ENCODE data around the gene FGF2. TPM values are rescaled to one million over a fixed set of nuclear protein-coding genes. Genes with fewer than 3 reads are reported as not detected.
"Not testable (repeated sequence)": the region's sequence is repeated elsewhere in the genome, so short reads cannot be mapped to it uniquely, and the experiment has no call there.

The FGF2 gene
- total RNA-seq, 1 donor from 2014 or later, result 8.1 TPM

DNA sequence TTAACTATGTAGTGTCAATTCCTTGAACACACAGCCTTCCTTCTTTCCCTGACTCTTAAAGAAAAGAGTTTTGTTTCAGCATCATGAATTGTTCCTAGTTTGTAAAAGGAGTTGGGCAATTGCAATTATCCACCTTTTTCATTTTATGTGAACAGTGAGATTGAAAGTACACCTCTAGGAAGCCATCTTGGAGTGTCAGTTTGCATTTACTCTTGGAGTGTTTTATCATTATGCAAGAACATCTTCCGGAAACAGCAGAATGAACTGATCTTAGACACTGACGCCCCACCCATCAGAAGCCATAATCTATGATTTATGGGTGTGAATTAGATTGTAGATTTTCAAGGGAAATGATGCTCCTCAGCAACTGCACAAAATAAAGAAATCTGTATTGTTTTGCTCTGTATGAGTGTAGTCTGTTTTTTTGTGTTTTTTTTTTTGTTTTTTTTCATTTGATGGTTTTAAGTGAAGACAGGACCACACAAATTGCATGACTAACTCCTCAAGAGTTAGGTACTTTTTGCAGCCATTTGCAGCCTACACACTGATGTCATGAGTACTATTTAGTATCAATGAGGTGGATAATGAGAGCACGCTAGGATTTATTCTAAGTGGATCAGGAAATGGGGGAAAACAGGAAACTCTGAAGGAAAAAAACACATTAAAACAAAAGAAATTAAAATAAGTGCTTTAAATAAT, 19.5 kb upstream of the FGF2 start:
- Histone ChIP-seq H3K4me3 (no peak overlapping the region), H3K36me3 (no peaks in the 10 kb centered on the region), H3K4me1 (no peaks in the 10 kb centered on the region), H3K27ac (no peak overlapping the region), H3K27me3 (ENCODE audit: low read depth) (no peaks in the 10 kb centered on the region), H3K9me3 (no peaks in the 10 kb centered on the region)
- ATAC-seq (no peak), DNase-seq (no peak)
- TF ChIP-seq, protein P1, sequence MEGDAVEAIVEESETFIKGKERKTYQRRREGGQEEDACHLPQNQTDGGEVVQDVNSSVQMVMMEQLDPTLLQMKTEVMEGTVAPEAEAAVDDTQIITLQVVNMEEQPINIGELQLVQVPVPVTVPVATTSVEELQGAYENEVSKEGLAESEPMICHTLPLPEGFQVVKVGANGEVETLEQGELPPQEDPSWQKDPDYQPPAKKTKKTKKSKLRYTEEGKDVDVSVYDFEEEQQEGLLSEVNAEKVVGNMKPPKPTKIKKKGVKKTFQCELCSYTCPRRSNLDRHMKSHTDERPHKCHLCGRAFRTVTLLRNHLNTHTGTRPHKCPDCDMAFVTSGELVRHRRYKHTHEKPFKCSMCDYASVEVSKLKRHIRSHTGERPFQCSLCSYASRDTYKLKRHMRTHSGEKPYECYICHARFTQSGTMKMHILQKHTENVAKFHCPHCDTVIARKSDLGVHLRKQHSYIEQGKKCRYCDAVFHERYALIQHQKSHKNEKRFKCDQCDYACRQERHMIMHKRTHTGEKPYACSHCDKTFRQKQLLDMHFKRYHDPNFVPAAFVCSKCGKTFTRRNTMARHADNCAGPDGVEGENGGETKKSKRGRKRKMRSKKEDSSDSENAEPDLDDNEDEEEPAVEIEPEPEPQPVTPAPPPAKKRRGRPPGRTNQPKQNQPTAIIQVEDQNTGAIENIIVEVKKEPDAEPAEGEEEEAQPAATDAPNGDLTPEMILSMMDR (IDR thresholded peaks at IDR 0.05), result no peak
- intact Hi-C loops (cut with DNase I), result no loop called here

DNA sequence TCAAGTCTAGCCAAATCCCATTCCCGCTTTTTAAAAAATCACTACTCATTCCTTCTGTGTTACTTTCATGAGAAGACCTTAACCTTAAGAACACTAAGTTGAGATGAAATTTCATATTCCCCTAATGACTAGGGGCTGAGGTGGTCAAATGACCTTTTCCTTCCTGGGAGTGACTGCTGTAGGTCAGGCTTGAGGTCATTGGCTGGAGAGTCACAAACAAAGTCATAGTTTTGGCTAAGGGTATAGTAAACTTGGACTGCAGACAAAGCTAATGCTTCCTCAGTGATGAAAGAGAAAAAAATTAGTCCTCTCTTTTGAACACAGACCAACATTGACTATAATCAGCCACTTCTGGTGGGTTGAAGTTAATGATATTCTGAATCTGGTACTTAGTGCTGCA, 16.0 kb upstream of the FGF2 start:
- DNase-seq, result no peak
- no peaks in the 10 kb centered on the region for H3K9me3 ChIP-seq

DNA sequence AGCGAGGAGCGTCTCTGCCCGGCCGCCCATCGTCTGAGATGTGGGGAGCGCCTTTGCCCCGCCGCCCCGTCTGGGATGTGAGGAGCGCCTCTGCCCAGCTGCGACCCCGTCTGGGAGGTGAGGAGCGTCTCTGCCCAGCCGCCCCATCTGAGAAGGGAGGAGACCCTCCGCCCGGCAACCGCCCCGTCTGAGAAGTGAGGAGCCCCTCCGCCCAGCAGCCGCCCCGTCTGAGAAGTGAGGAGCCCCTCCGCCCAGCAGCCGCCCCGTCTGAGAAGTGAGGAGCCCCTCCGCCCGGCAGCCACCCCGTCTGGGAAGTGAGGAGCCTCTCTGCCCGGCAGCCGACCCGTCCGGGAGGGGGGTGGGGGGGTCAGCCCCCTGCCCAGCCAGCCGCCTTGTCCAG, 14.8 kb upstream of the FGF2 start:
- H3K27ac ChIP-seq; H3K4me3 ChIP-seq; H3K9me3 ChIP-seq; DNase-seq; H3K4me1 ChIP-seq; intact Hi-C loops (cut with DNase I); H3K36me3 ChIP-seq; H3K27me3 ChIP-seq (ENCODE audit: low read depth); ATAC-seq: not testable (repeated sequence)

More for the DNA sequence above, 16.0 kb upstream of the FGF2 start:
- Histone ChIP-seq H3K36me3 (no peaks in the 10 kb centered on the region), H3K27me3 (ENCODE audit: low read depth) (no peaks in the 10 kb centered on the region), H3K27ac (no peak overlapping the region), H3K4me3 (no peak overlapping the region), H3K4me1 (no peaks in the 10 kb centered on the region)
- TF ChIP-seq, protein P1 (IDR thresholded peaks at IDR 0.05), result no peak
- intact Hi-C loops (cut with DNase I), result no loop called here
- no peak for ATAC-seq

DNA sequence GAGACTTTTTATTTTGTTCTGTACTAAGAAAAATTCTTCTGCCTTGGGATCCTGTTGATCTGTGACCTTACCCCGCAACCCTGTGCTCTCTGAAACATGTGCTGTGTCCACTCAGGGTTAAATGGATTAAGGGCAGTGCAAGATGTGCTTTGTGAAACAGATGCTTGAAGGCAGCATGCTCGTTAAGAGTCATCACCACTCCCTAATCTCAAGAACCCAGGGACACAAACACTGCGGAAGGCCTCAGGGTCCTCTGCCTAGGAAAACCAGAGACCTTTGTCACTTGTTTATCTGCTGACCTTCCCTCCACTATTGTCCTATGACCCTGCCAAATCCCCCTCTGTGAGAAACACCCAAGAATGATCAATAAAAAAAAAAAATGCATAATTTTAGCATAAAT, 13.8 kb upstream of the FGF2 start:
- H3K4me3 ChIP-seq; ATAC-seq; H3K27ac ChIP-seq; intact Hi-C loops (cut with DNase I); H3K36me3 ChIP-seq; H3K27me3 ChIP-seq (ENCODE audit: low read depth); H3K9me3 ChIP-seq; DNase-seq; H3K4me1 ChIP-seq: not testable (repeated sequence)

DNA sequence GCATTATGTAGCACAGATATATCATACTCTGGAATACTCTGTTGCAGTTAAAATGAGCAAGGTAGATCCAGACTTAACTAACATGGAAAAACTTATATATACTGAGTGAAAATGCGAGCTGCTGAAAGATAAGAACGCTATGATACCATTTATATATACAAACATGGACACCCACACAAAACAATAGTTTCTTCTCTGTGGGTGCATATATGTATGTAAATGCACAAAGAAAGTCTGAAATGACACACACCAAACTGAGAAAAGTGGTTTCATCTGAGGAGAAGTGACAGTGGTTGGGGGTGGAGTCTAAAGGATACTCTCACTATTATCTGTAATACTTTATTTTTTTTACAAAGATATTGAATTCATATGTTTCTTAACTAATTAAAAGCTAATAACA, 12.2 kb upstream of the FGF2 start:
- no peak for ATAC-seq
- H3K36me3 ChIP-seq, result no peaks in the 10 kb centered on the region

DNA sequence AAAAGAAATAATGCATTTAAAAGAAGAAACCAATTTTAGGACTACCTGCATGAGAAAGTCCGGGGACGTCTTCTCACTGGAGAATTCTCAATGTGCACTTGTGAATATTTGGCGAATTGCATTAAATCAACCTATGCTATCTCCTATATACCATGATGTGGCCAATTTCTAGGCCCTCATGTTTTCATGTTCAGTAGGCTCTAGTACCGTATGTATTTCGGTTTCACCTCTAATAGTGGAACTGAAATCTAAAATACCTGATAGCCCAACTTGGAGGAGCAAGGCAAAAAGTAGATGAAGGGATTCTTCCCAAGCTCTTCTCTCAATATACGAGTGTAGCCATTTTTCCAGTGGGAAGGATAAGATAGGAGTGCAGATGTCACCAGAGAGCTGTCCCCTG, 11.4 kb upstream of the FGF2 start:
- TF ChIP-seq, protein P1 (IDR thresholded peaks at IDR 0.05), result no peak
- DNase-seq (no peak), ATAC-seq (no peak)
- H3K36me3 ChIP-seq, result no peaks in the 10 kb centered on the region
- H3K27ac ChIP-seq, result no peak overlapping the region
- no peaks in the 10 kb centered on the region for H3K9me3 ChIP-seq
- intact Hi-C loops (cut with DNase I), result no loop called here
- H3K27me3 ChIP-seq (ENCODE audit: low read depth), result no peaks in the 10 kb centered on the region
- H3K4me1 ChIP-seq, result no peaks in the 10 kb centered on the region
- H3K4me3 ChIP-seq, result no peak overlapping the region

More for the DNA sequence above, 12.2 kb upstream of the FGF2 start:
- TF ChIP-seq, protein P1 (IDR thresholded peaks at IDR 0.05), result no peak
- Histone ChIP-seq H3K27ac (no peak overlapping the region), H3K27me3 (ENCODE audit: low read depth) (no peaks in the 10 kb centered on the region), H3K4me1 (no peaks in the 10 kb centered on the region), H3K9me3 (no peaks in the 10 kb centered on the region), H3K4me3 (no peak overlapping the region)
- intact Hi-C loops (cut with DNase I), result no loop called here
- no peak for DNase-seq
